Activated CD8-positive, alpha-beta memory T cell treated with anti-CD3 and anti-CD28 coated beads, Interleukin-2, amount 10 ng/mL, durations not matched to agents 7 days and 5 days (primary cell): ENCODE results near the gene KLHL17. TPM values are rescaled to one million over a fixed set of nuclear protein-coding genes. Genes with fewer than 3 reads are reported as not detected.
"Not testable (repeated sequence)": the region's sequence is repeated elsewhere in the genome, so short reads cannot be mapped to it uniquely, and the experiment has no call there.

ENCODE experiments used
- ATAC-seq: fragments of 150-1000 bp; cut with Tn5 transposase; one replicate; pipeline ENCODE4 v1.10.0; 2021; ENCODE audit warnings: moderate library complexity
- CTCF ChIA-PET: fragments of 350-600 bp; sonication (Branson Sonifier 250); formaldehyde crosslinking; loops from one replicate; lab custom pipeline; 2021; ENCODE audit warnings: antibody characterized with exemption; lab: Charles Lee
- DNase-seq: peaks from one replicate; pipeline ENCODE4 v3.0.0-alpha.2; 2020
- H3K27ac Mint-ChIP-seq: one replicate; pipeline ENCODE4 v1.8.0; 2021; ENCODE audit warnings: mild to moderate bottlenecking, mixed read lengths
- H3K27me3 Mint-ChIP-seq: one replicate; pipeline ENCODE4 v1.8.0; 2021; ENCODE audit warnings: mixed read lengths
- H3K36me3 Mint-ChIP-seq: one replicate; pipeline ENCODE4 v1.8.0; 2021; ENCODE audit warnings: mild to moderate bottlenecking, mixed read lengths
- H3K4me1 Mint-ChIP-seq: one replicate; pipeline ENCODE4 v1.8.0; 2021; ENCODE audit warnings: mixed read lengths
- H3K4me3 Mint-ChIP-seq: one replicate; pipeline ENCODE4 v1.8.0; 2021; ENCODE audit warnings: mild to moderate bottlenecking, moderate library complexity, mixed read lengths
- H3K9me3 Mint-ChIP-seq: one replicate; pipeline ENCODE4 v1.8.0; 2022; ENCODE audit warnings: low read depth, mixed read lengths
- total RNA-seq, 2 experiments: library from RNA; stranded (reverse); gene quantifications; one replicate each; pipeline ENCODE4 v1.2.3, GENCODE V29; 2021

Gene KLHL17
- total RNA-seq, 2 experiments from 2014 or later = 30.7 to 32.4 TPM

- no peak overlapping the region for H3K27ac Mint-ChIP-seq
- ATAC-seq (no peak), DNase-seq (no peak)
- peaks cover 4% of the 10 kb centered on the region for H3K27me3 Mint-ChIP-seq
- peaks cover 6% of the 10 kb centered on the region for H3K4me1 Mint-ChIP-seq
- H3K4me3 Mint-ChIP-seq = no peak overlapping the region
- CTCF ChIA-PET = interaction anchor here (1.1 to 1.9 kb wide), 6 partner anchors 9 to 106 kb away, joined by 3 to 10 read pairs (median 4); partner anchors contain the start of gene PLEKHN1
- H3K36me3 Mint-ChIP-seq = no peaks in the 10 kb centered on the region
- H3K9me3 Mint-ChIP-seq = no peaks in the 10 kb centered on the region
These were observed 15.0 kb downstream of the KLHL17 start for GRCh38 chr1:975365-975764.

- peak; percentile 68 for ATAC-seq
- CTCF ChIA-PET = interaction anchor here (1.0 to 1.9 kb wide), 8 partner anchors 8 to 106 kb away, joined by 3 to 10 read pairs (median 5); partner anchors contain the start of gene PLEKHN1
- DNase-seq = no peak
- Mint-ChIP-seq H3K27me3 (peaks cover 4% of the 10 kb centered on the region), H3K9me3 (no peaks in the 10 kb centered on the region), H3K4me1 (peaks cover 6% of the 10 kb centered on the region), H3K4me3 (no peak overlapping the region), H3K36me3 (no peaks in the 10 kb centered on the region), H3K27ac (no peak overlapping the region)
These were observed 15.7 kb downstream of the KLHL17 start for GRCh38 chr1:975896-976683.

GRCh38 chr1:976791-977190 lies 16.4 kb downstream of the KLHL17 start:
- DNase-seq, H3K4me1 Mint-ChIP-seq, H3K9me3 Mint-ChIP-seq, H3K36me3 Mint-ChIP-seq, H3K27ac Mint-ChIP-seq, H3K27me3 Mint-ChIP-seq, ATAC-seq, H3K4me3 Mint-ChIP-seq: not testable (repeated sequence)
- CTCF ChIA-PET = interaction anchor here (1.0 to 1.9 kb wide), 6 partner anchors 18 to 107 kb away, joined by 3 to 10 read pairs (median 5); no protein-coding TSS in a partner anchor

- ATAC-seq (no peak), DNase-seq (no peak)
- Mint-ChIP-seq H3K4me1 (peaks cover 6% of the 10 kb centered on the region), H3K4me3 (no peak overlapping the region), H3K27ac (no peak overlapping the region), H3K9me3 (no peaks in the 10 kb centered on the region), H3K27me3 (peaks cover 13% of the 10 kb centered on the region), H3K36me3 (no peaks in the 10 kb centered on the region)
- CTCF ChIA-PET = no interaction called here
These were observed 17.9 kb downstream of the KLHL17 start for GRCh38 chr1:978069-978834.

GRCh38 chr1:978835-979743 lies 18.7 kb downstream of the KLHL17 start:
- no peak for DNase-seq
- Mint-ChIP-seq H3K36me3 (no peaks in the 10 kb centered on the region), H3K4me1 (peaks cover 6% of the 10 kb centered on the region), H3K4me3 (no peak overlapping the region), H3K27me3 (peaks cover 16% of the 10 kb centered on the region), H3K27ac (no peak overlapping the region), H3K9me3 (no peaks in the 10 kb centered on the region)
- CTCF ChIA-PET = interaction anchor here (6.9 kb wide), 1 partner anchor 85 kb away, joined by 64 read pairs; no protein-coding TSS in a partner anchor
- ATAC-seq = no peak

- H3K27me3 Mint-ChIP-seq = peaks cover 16% of the 10 kb centered on the region
These were observed 19.3 kb downstream of the KLHL17 start for GRCh38 chr1:979744-980072.

GRCh38 chr1:980137-980571 lies 19.8 kb downstream of the KLHL17 start:
- no peak for DNase-seq
- no peaks in the 10 kb centered on the region for H3K36me3 Mint-ChIP-seq
- H3K9me3 Mint-ChIP-seq = no peaks in the 10 kb centered on the region
- H3K27me3 Mint-ChIP-seq = peaks cover 18% of the 10 kb centered on the region
- H3K27ac Mint-ChIP-seq = no peak overlapping the region
- H3K4me3 Mint-ChIP-seq = no peak overlapping the region
- CTCF ChIA-PET = interaction anchor here (0.8 to 6.9 kb wide), 3 partner anchors 21 to 84 kb away, joined by 3 to 73 read pairs (median 64); partner anchors contain the start of gene HES4
- H3K4me1 Mint-ChIP-seq = peaks cover 6% of the 10 kb centered on the region
- no peak for ATAC-seq

More at GRCh38 chr1:979744-980072, 19.3 kb downstream of the KLHL17 start:
- Mint-ChIP-seq H3K27ac (no peak overlapping the region), H3K9me3 (no peaks in the 10 kb centered on the region), H3K36me3 (no peaks in the 10 kb centered on the region), H3K4me3 (no peak overlapping the region), H3K4me1 (peaks cover 6% of the 10 kb centered on the region)
- CTCF ChIA-PET = interaction anchor here (6.9 kb wide), 1 partner anchor 85 kb away, joined by 64 read pairs; no protein-coding TSS in a partner anchor
- ATAC-seq (no peak), DNase-seq (no peak)

- H3K36me3 Mint-ChIP-seq = no peaks in the 10 kb centered on the region
- no peak for DNase-seq
- CTCF ChIA-PET = interaction anchor here (0.8 to 6.9 kb wide), 6 partner anchors 10 to 83 kb away, joined by 3 to 73 read pairs (median 4); partner anchors contain the start of gene HES4
- H3K4me3 Mint-ChIP-seq = no peak overlapping the region
- H3K27ac Mint-ChIP-seq = no peak overlapping the region
- no peak for ATAC-seq
- peaks cover 4% of the 10 kb centered on the region for H3K4me1 Mint-ChIP-seq
- no peaks in the 10 kb centered on the region for H3K9me3 Mint-ChIP-seq
- H3K27me3 Mint-ChIP-seq = peaks cover 20% of the 10 kb centered on the region
These were observed 20.4 kb downstream of the KLHL17 start for GRCh38 chr1:980602-981395.

- no peak overlapping the region for H3K4me3 Mint-ChIP-seq
- H3K36me3 Mint-ChIP-seq = no peaks in the 10 kb centered on the region
- H3K9me3 Mint-ChIP-seq = no peaks in the 10 kb centered on the region
- H3K27me3 Mint-ChIP-seq = peaks cover 27% of the 10 kb centered on the region
- no peak for DNase-seq
- peaks cover 3% of the 10 kb centered on the region for H3K4me1 Mint-ChIP-seq
- no peak for ATAC-seq
- CTCF ChIA-PET = interaction anchor here (0.9 to 6.9 kb wide), 5 partner anchors 10 to 83 kb away, joined by 3 to 73 read pairs (median 4); partner anchors contain the start of gene HES4
- no peak overlapping the region for H3K27ac Mint-ChIP-seq
These were observed 21.1 kb downstream of the KLHL17 start for GRCh38 chr1:981491-981954.

- peaks cover 30% of the 10 kb centered on the region for H3K27me3 Mint-ChIP-seq
- ATAC-seq = no peak
These were observed 21.7 kb downstream of the KLHL17 start, which contains the start of gene PERM1 for GRCh38 chr1:981955-982558. TSS of gene PERM1 (minus strand) at chr1:982093. CDS start at chr1:981029, 1,064 bp downstream.

GRCh38 chr1:982765-983436 lies 22.5 kb downstream of the KLHL17 start:
- ATAC-seq (no peak), DNase-seq (no peak)
- CTCF ChIA-PET = interaction anchor here (0.9 to 6.9 kb wide), 14 partner anchors 9 to 139 kb away, joined by 3 to 73 read pairs (median 7); partner anchors contain the start of genes AGRN, HES4, ISG15 and PLEKHN1
- H3K9me3 Mint-ChIP-seq = no peaks in the 10 kb centered on the region
- H3K36me3 Mint-ChIP-seq = no peaks in the 10 kb centered on the region
- H3K4me1 Mint-ChIP-seq = peaks cover 3% of the 10 kb centered on the region
- no peak overlapping the region for H3K27ac Mint-ChIP-seq
- H3K27me3 Mint-ChIP-seq = peaks cover 33% of the 10 kb centered on the region
- H3K4me3 Mint-ChIP-seq = no peak overlapping the region

More at GRCh38 chr1:981955-982558, 21.7 kb downstream of the KLHL17 start, which contains the start of gene PERM1:
- no peak for DNase-seq
- peaks cover 3% of the 10 kb centered on the region for H3K4me1 Mint-ChIP-seq
- H3K4me3 Mint-ChIP-seq = no peak within 1 kb of the TSS
- no peaks in the 10 kb centered on the region for H3K36me3 Mint-ChIP-seq
- H3K9me3 Mint-ChIP-seq = no peaks in the 10 kb centered on the region
- CTCF ChIA-PET = interaction anchor here (1.0 to 6.9 kb wide), 8 partner anchors 13 to 82 kb away, joined by 3 to 73 read pairs (median 8); partner anchors contain the start of genes AGRN, HES4 and ISG15
- H3K27ac Mint-ChIP-seq = no peak within 1 kb of the TSS
